ENCODE measurements around the gene POLD1. TPM values are rescaled to one million over a fixed set of nuclear protein-coding genes. Genes with fewer than 3 reads are reported as not detected.

POLD1 gene
- total and polyA plus RNA-seq, 2 experiments from 2014 or later: 111 to 173 TPM

DNA sequence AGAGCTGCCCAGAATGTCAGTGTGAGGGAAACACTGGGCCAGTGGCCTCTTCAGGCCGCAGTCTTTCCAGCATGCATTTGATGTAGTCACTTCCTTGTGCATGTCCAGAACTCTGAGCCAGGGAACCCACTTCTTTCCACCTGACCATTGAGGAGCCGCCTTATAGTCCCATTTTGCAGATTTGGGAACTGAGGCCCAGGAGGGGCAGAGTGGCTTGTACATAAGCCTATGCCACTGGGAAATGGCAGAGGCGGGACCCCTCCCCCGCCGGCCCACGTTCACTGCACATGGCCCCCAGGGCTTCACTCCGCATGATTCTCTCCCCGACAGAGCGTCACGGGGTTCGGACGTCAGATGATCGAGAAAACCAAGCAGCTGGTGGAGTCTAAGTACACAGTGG lies 28.9 kb downstream of the POLD1 start:
- no peak overlapping the region for H3K4me3 Mint-ChIP-seq
- DNase-seq (ENCODE audit: low spot score): no peak
- H3K27ac Mint-ChIP-seq: no peak overlapping the region
- H4K20me1 ChIP-seq (replicated peaks; ENCODE audit: insufficient read depth): no peaks in the 10 kb centered on the region; the same call in 1 of the 2 replicates
- peaks cover 4% of the 10 kb centered on the region for H3F3A ChIP-seq (replicated peaks; ENCODE audit: low read depth)
- ATAC-seq: no peak
- H3K27me3 Mint-ChIP-seq (ENCODE audit: insufficient read depth, low read depth, poor library complexity): peaks cover 8% of the 10 kb centered on the region
- H3K36me3 ChIP-seq (ENCODE audit: insufficient read depth): no peaks in the 10 kb centered on the region; the same call in 1 of the 2 replicates
- no peak overlapping the region for H3K4me2 ChIP-seq
- peaks cover 6% of the 10 kb centered on the region; the same call in 2 of the 3 replicates for H3K4me1 Mint-ChIP-seq
- H3K9me2 ChIP-seq (ENCODE audit: insufficient read depth): no peaks in the 10 kb centered on the region
- no peak overlapping the region for H3K4me3 ChIP-seq
- no peak overlapping the region for H3K27ac ChIP-seq (ENCODE audit: low read depth)
- TF ChIP-seq JUNB (IDR thresholded peaks at IDR 0.05; ENCODE audit: unreplicated experiment): no peak
- TF ChIP-seq, protein P1, sequence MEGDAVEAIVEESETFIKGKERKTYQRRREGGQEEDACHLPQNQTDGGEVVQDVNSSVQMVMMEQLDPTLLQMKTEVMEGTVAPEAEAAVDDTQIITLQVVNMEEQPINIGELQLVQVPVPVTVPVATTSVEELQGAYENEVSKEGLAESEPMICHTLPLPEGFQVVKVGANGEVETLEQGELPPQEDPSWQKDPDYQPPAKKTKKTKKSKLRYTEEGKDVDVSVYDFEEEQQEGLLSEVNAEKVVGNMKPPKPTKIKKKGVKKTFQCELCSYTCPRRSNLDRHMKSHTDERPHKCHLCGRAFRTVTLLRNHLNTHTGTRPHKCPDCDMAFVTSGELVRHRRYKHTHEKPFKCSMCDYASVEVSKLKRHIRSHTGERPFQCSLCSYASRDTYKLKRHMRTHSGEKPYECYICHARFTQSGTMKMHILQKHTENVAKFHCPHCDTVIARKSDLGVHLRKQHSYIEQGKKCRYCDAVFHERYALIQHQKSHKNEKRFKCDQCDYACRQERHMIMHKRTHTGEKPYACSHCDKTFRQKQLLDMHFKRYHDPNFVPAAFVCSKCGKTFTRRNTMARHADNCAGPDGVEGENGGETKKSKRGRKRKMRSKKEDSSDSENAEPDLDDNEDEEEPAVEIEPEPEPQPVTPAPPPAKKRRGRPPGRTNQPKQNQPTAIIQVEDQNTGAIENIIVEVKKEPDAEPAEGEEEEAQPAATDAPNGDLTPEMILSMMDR (conservative IDR thresholded peaks at IDR 0.05; ENCODE audit: low read depth in 2 of 2): no peak
- TF ChIP-seq, protein P2, sequence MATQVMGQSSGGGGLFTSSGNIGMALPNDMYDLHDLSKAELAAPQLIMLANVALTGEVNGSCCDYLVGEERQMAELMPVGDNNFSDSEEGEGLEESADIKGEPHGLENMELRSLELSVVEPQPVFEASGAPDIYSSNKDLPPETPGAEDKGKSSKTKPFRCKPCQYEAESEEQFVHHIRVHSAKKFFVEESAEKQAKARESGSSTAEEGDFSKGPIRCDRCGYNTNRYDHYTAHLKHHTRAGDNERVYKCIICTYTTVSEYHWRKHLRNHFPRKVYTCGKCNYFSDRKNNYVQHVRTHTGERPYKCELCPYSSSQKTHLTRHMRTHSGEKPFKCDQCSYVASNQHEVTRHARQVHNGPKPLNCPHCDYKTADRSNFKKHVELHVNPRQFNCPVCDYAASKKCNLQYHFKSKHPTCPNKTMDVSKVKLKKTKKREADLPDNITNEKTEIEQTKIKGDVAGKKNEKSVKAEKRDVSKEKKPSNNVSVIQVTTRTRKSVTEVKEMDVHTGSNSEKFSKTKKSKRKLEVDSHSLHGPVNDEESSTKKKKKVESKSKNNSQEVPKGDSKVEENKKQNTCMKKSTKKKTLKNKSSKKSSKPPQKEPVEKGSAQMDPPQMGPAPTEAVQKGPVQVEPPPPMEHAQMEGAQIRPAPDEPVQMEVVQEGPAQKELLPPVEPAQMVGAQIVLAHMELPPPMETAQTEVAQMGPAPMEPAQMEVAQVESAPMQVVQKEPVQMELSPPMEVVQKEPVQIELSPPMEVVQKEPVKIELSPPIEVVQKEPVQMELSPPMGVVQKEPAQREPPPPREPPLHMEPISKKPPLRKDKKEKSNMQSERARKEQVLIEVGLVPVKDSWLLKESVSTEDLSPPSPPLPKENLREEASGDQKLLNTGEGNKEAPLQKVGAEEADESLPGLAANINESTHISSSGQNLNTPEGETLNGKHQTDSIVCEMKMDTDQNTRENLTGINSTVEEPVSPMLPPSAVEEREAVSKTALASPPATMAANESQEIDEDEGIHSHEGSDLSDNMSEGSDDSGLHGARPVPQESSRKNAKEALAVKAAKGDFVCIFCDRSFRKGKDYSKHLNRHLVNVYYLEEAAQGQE (IDR thresholded peaks at IDR 0.05; ENCODE audit: unreplicated experiment): no peak
- no peak for TF ChIP-seq EZH2 (IDR thresholded peaks at IDR 0.05; ENCODE audit: low read depth, unreplicated experiment)
- TF ChIP-seq, protein P3, sequence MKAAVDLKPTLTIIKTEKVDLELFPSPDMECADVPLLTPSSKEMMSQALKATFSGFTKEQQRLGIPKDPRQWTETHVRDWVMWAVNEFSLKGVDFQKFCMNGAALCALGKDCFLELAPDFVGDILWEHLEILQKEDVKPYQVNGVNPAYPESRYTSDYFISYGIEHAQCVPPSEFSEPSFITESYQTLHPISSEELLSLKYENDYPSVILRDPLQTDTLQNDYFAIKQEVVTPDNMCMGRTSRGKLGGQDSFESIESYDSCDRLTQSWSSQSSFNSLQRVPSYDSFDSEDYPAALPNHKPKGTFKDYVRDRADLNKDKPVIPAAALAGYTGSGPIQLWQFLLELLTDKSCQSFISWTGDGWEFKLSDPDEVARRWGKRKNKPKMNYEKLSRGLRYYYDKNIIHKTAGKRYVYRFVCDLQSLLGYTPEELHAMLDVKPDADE (IDR thresholded peaks at IDR 0.05): no peak
- no peak for TF ChIP-seq NANOG (IDR thresholded peaks at IDR 0.05; ENCODE audit: borderline replicate concordance)
- TF ChIP-seq ZNF331 (CRISPR knock-in tag; IDR thresholded peaks at IDR 0.05; ENCODE audit: low read depth): no peak
- TF ChIP-seq EZH2phosphoT487 (IDR thresholded peaks at IDR 0.05; ENCODE audit: unreplicated experiment): no peak
- TF ChIP-seq POLR2AphosphoS5 (IDR thresholded peaks at IDR 0.05; ENCODE audit: low read depth): no peak
- TF ChIP-seq, protein P4, sequence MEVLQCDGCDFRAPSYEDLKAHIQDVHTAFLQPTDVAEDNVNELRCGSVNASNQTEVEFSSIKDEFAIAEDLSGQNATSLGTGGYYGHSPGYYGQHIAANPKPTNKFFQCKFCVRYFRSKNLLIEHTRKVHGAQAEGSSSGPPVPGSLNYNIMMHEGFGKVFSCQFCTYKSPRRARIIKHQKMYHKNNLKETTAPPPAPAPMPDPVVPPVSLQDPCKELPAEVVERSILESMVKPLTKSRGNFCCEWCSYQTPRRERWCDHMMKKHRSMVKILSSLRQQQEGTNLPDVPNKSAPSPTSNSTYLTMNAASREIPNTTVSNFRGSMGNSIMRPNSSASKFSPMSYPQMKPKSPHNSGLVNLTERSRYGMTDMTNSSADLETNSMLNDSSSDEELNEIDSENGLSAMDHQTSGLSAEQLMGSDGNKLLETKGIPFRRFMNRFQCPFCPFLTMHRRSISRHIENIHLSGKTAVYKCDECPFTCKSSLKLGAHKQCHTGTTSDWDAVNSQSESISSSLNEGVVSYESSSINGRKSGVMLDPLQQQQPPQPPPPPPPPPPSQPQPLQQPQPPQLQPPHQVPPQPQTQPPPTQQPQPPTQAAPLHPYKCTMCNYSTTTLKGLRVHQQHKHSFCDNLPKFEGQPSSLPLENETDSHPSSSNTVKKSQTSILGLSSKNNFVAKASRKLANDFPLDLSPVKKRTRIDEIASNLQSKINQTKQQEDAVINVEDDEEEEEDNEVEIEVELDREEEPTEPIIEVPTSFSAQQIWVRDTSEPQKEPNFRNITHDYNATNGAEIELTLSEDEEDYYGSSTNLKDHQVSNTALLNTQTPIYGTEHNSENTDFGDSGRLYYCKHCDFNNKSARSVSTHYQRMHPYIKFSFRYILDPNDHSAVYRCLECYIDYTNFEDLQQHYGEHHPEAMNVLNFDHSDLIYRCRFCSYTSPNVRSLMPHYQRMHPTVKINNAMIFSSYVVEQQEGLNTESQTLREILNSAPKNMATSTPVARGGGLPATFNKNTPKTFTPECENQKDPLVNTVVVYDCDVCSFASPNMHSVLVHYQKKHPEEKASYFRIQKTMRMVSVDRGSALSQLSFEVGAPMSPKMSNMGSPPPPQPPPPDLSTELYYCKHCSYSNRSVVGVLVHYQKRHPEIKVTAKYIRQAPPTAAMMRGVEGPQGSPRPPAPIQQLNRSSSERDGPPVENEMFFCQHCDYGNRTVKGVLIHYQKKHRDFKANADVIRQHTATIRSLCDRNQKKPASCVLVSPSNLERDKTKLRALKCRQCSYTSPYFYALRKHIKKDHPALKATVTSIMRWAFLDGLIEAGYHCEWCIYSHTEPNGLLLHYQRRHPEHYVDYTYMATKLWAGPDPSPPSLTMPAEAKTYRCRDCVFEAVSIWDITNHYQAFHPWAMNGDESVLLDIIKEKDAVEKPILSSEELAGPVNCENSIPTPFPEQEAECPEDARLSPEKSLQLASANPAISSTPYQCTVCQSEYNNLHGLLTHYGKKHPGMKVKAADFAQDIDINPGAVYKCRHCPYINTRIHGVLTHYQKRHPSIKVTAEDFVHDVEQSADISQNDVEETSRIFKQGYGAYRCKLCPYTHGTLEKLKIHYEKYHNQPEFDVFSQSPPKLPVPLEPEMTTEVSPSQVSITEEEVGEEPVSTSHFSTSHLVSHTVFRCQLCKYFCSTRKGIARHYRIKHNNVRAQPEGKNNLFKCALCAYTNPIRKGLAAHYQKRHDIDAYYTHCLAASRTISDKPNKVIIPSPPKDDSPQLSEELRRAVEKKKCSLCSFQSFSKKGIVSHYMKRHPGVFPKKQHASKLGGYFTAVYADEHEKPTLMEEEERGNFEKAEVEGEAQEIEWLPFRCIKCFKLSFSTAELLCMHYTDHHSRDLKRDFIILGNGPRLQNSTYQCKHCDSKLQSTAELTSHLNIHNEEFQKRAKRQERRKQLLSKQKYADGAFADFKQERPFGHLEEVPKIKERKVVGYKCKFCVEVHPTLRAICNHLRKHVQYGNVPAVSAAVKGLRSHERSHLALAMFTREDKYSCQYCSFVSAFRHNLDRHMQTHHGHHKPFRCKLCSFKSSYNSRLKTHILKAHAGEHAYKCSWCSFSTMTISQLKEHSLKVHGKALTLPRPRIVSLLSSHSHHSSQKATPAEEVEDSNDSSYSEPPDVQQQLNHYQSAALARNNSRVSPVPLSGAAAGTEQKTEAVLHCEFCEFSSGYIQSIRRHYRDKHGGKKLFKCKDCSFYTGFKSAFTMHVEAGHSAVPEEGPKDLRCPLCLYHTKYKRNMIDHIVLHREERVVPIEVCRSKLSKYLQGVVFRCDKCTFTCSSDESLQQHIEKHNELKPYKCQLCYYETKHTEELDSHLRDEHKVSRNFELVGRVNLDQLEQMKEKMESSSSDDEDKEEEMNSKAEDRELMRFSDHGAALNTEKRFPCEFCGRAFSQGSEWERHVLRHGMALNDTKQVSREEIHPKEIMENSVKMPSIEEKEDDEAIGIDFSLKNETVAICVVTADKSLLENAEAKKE (CRISPR knock-in tag; IDR thresholded peaks at IDR 0.05): no peak
- TF ChIP-seq CREB1 (CRISPR knock-in tag; IDR thresholded peaks at IDR 0.05; ENCODE audit: low read depth): no peak
- no peak for TF ChIP-seq ZNF114 (CRISPR knock-in tag; IDR thresholded peaks at IDR 0.05)
- no peak for TF ChIP-seq STAT1 (IDR thresholded peaks at IDR 0.05; ENCODE audit: unreplicated experiment)
- H3K4me1 ChIP-seq (ENCODE audit: insufficient read depth): peaks cover 7% of the 10 kb centered on the region; the same call in 1 of the 2 replicates
- H3K9me3 Mint-ChIP-seq: no peaks in the 10 kb centered on the region; the same call in 2 of the 3 replicates
- H3K36me3 Mint-ChIP-seq (ENCODE audit: low read depth): peaks cover 49% of the 10 kb centered on the region
- no peak overlapping the region for H2AFZ ChIP-seq
- H3K27me3 ChIP-seq (ENCODE audit: insufficient read depth): no peaks in the 10 kb centered on the region
- no peaks in the 10 kb centered on the region for H3K79me2 ChIP-seq (replicated peaks; ENCODE audit: insufficient read depth)

All from GM23338 (cell line).